CD14-positive monocyte (primary cell): ENCODE results near the gene DAGLA. TPM values are rescaled to one million over a fixed set of nuclear protein-coding genes. Genes with fewer than 3 reads are reported as not detected.

Experiments used
- DNase-seq, 3 donors: peaks; one replicate each; pipeline ENCODE4 v3.0.0-alpha.2; 2011 to 2022
- H2AFZ ChIP-seq: 2 replicates; pipeline ENCODE4 v1.6.0; 2012; ENCODE audit warnings: mild to moderate bottlenecking, low read depth, low read length, inconsistent platforms; ENCODE audit not compliant: insufficient read depth, poor library complexity, severe bottlenecking
- H3K27ac ChIP-seq, 2 donors: 1 replicate in 1 of 2; 2 replicates in 1 of 2; pipeline ENCODE4 v1.5.1; 2012 to 2013; ENCODE audit warnings: low read length in 2 of 2, control low read depth in 1 of 2, inconsistent platforms in 1 of 2, low read depth in 1 of 2, mild to moderate bottlenecking in 1 of 2
- H3K27me3 ChIP-seq, 2 donors: one replicate each; pipeline versions ENCODE4 v1.6.0 to v1.6.1; 2011 to 2013; ENCODE audit warnings: low read length in 2 of 2; ENCODE audit not compliant: control insufficient read depth in 2 of 2, insufficient read depth in 2 of 2
- H3K36me3 ChIP-seq, 2 donors: replicated peaks in 1 of 2; 1 replicate in 1 of 2; 2 replicates in 1 of 2; pipeline versions ENCODE4 v1.5.1 to v1.6.1; 2012 to 2013; ENCODE audit warnings: low read length in 2 of 2, control low read depth in 1 of 2, inconsistent platforms in 1 of 2, mild to moderate bottlenecking in 1 of 2; ENCODE audit not compliant: insufficient read depth in 2 of 2, control insufficient read depth in 1 of 2
- H3K4me1 ChIP-seq, 2 donors: 1 replicate in 1 of 2; 2 replicates in 1 of 2; pipeline versions ENCODE4 v1.5.1 to v1.6.1; 2012 to 2013; ENCODE audit warnings: low read length in 2 of 2, control low read depth in 1 of 2, inconsistent platforms in 1 of 2, mild to moderate bottlenecking in 1 of 2, moderate library complexity in 1 of 2; ENCODE audit not compliant: insufficient read depth in 2 of 2, control insufficient read depth in 1 of 2
- H3K4me2 ChIP-seq: replicated peaks from 2 replicates; pipeline ENCODE3; 2012; ENCODE audit warnings: low read length, moderate library complexity, mild to moderate bottlenecking; ENCODE audit not compliant: poor library complexity, severe bottlenecking; ENCODE audit errors: extremely low read depth
- H3K4me3 ChIP-seq, 3 experiments: fragments of 200-600 bp in 1 of 3; sonication (generic) in 1 of 3; replicated peaks in 1 of 3; 1 replicate in 2 of 3; 2 replicates in 1 of 3; pipeline ENCODE4 v1.5.1; 2011 to 2013; ENCODE audit warnings: low read length in 3 of 3, mild to moderate bottlenecking in 3 of 3, control low read depth in 2 of 3, low read depth in 2 of 3, inconsistent platforms in 1 of 3, moderate library complexity in 1 of 3
- H3K79me2 ChIP-seq: 2 replicates; pipeline ENCODE4 v1.6.0; 2012; ENCODE audit warnings: mild to moderate bottlenecking, control low read depth, inconsistent platforms, low read length, moderate library complexity; ENCODE audit not compliant: insufficient read depth
- H3K9ac ChIP-seq: 2 replicates; pipeline ENCODE4 v1.6.0; 2017; ENCODE audit warnings: low read length, mild to moderate bottlenecking; ENCODE audit not compliant: insufficient read depth, poor library complexity, severe bottlenecking
- H3K9me3 ChIP-seq, 2 donors: replicated peaks in 1 of 2; 1 replicate in 1 of 2; 2 replicates in 1 of 2; pipeline versions ENCODE4 v1.5.1 to v1.6.1; 2012 to 2013; ENCODE audit warnings: low read length in 2 of 2, control low read depth in 1 of 2; ENCODE audit not compliant: control insufficient read depth in 1 of 2, insufficient read depth in 1 of 2
- H4K20me1 ChIP-seq: 2 replicates; pipeline ENCODE4 v1.6.0; 2012; ENCODE audit warnings: mild to moderate bottlenecking, low read length, control low read depth, moderate library complexity; ENCODE audit not compliant: insufficient read depth
- H3K27ac Mint-ChIP-seq, 7 donors: one replicate each; pipeline ENCODE4 v1.8.0; 2020; ENCODE audit warnings: mild to moderate bottlenecking in 7 of 7, mixed read lengths in 7 of 7, moderate library complexity in 6 of 7, inconsistent platforms in 2 of 7
- H3K27me3 Mint-ChIP-seq, 3 donors: one replicate each; pipeline ENCODE4 v1.8.0; 2021 to 2022; ENCODE audit warnings: low read depth in 3 of 3, mild to moderate bottlenecking in 3 of 3, mixed read lengths in 3 of 3, moderate library complexity in 3 of 3, inconsistent platforms in 1 of 3
- H3K36me3 Mint-ChIP-seq, 2 donors: one replicate each; pipeline ENCODE4 v1.8.0; 2020; ENCODE audit warnings: mixed read lengths in 2 of 2, inconsistent platforms in 1 of 2, mild to moderate bottlenecking in 1 of 2
- H3K4me1 Mint-ChIP-seq: one replicate; pipeline ENCODE4 v1.8.0; 2020; ENCODE audit warnings: mild to moderate bottlenecking, mixed read lengths
- H3K4me3 Mint-ChIP-seq, 2 donors: one replicate each; pipeline ENCODE4 v1.8.0; 2020; ENCODE audit warnings: mild to moderate bottlenecking in 2 of 2, mixed read lengths in 2 of 2, moderate library complexity in 1 of 2
- H3K9me3 Mint-ChIP-seq, 7 donors: one replicate each; pipeline ENCODE4 v1.8.0; 2020 to 2022; ENCODE audit warnings: mixed read lengths in 7 of 7, mild to moderate bottlenecking in 6 of 7, moderate library complexity in 6 of 7, inconsistent platforms in 2 of 7
- CTCF ChIP-seq: fragments of 200-600 bp; IDR thresholded peaks from one replicate; pipeline ENCODE4 v1.8.0; 2022; ENCODE audit warnings: antibody characterized with exemption, mild to moderate bottlenecking
- WGBS: methylation state at CpG from one replicate; pipeline ENCODE4 v1.1.5; 2013; ENCODE audit warnings: missing lambda C conversion rate; ENCODE audit not compliant: insufficient coverage; 5-methylcytosine and 5-hydroxymethylcytosine counted together
- intact Hi-C, 2 donors: fragments of 100-400 bp; cut with micrococcal nuclease; formaldehyde crosslinking; loops; one replicate each; pipeline versions ENCODE4 v1.15.0 to v1.15.1; 2023
- polyA plus RNA-seq, 3 donors: library from polyadenylated mRNA; depleted of rRNA in 1 of 3; unstranded in 2 of 3; stranded (reverse) in 1 of 3; fragments of 300-500 nt in 2 of 3; fragments of >200 nt in 1 of 3; fragmentation: Illumina TruSeq in 2 of 3; gene quantifications; 1 replicate in 2 of 3; 2 replicates in 1 of 3; pipeline ENCODE4 v1.2.3, GENCODE V29; 2012 to 2021

The DAGLA gene
- polyA plus RNA-seq, 3 donors, result 0.16 to 6.7 (median 0.73) TPM

- H3K79me2 ChIP-seq, result no peaks in the 10 kb centered on the region
- Mint-ChIP-seq H3K27ac (no peak overlapping the region), H3K4me1 (peaks cover 14% of the 10 kb centered on the region), H3K27me3 (peaks cover 0 to 2% (median 0%) of the 10 kb centered on the region in 3 donors), H3K4me3 (no peak overlapping the region), H3K9me3 (no peaks in the 10 kb centered on the region), H3K36me3 (peaks cover 29 to 45% of the 10 kb centered on the region in 2 donors)
- no peak for TF ChIP-seq CTCF
- no peaks in the 10 kb centered on the region for H3K9me3 ChIP-seq
- no peak overlapping the region for H3K27ac ChIP-seq
- no peak overlapping the region for H2AFZ ChIP-seq
- H4K20me1 ChIP-seq, result no peaks in the 10 kb centered on the region
- 82% methylated on average over 7 of the region's 7 CpGs for WGBS
- intact Hi-C loops, result no loop called here
- DNase-seq, result no peak
- H3K9ac ChIP-seq, result no peak overlapping the region
- no peak overlapping the region for H3K4me2 ChIP-seq
- H3K4me3 ChIP-seq, result no peak overlapping the region
- H3K27me3 ChIP-seq, result no peaks in the 10 kb centered on the region
- peaks cover 23 to 46% of the 10 kb centered on the region in 2 donors for H3K36me3 ChIP-seq
- H3K4me1 ChIP-seq, result peaks cover 13 to 16% of the 10 kb centered on the region in 2 donors
These were observed 59.8 kb downstream of the DAGLA start for GRCh38 chr11:61739966-61740365.

- H3K4me1 Mint-ChIP-seq, result peaks cover 14% of the 10 kb centered on the region
- Histone ChIP-seq H3K4me1 (peaks cover 13 to 16% of the 10 kb centered on the region in 2 donors), H3K79me2 (no peaks in the 10 kb centered on the region), H3K27ac (peak overlapping the region; percentile 48 to 61), H3K4me2 (peak overlapping the region; percentile 3), H3K27me3 (no peaks in the 10 kb centered on the region), H3K9ac (no peak overlapping the region), H2AFZ (no peak overlapping the region), H3K9me3 (no peaks in the 10 kb centered on the region), H3K36me3 (peaks cover 9 to 25% of the 10 kb centered on the region in 2 donors), H4K20me1 (no peaks in the 10 kb centered on the region), H3K4me3 (no peak overlapping the region)
- TF ChIP-seq CTCF, result no peak
- DNase-seq, result peak; percentile 48 to 63 (median 49)
- H3K9me3 Mint-ChIP-seq, result no peaks in the 10 kb centered on the region
- peak overlapping the region; percentile 27 to 88 (median 62) for H3K27ac Mint-ChIP-seq
- intact Hi-C loops, result no loop called here
- H3K36me3 Mint-ChIP-seq, result peaks cover 18 to 32% of the 10 kb centered on the region in 2 donors
- peak overlapping the region in 1 of 2 donors; percentile 59 for H3K4me3 Mint-ChIP-seq
- H3K27me3 Mint-ChIP-seq, result peaks cover 0 to 2% (median 0%) of the 10 kb centered on the region in 3 donors
- 40% methylated on average over 4 of the region's 7 CpGs for WGBS
These were observed 62.2 kb downstream of the DAGLA start for GRCh38 chr11:61742391-61742790.
